ENCODE data around the gene C10orf71. TPM values are rescaled to one million over a fixed set of nuclear protein-coding genes. Genes with fewer than 3 reads are reported as not detected.
A peak's percentile ranks its signal among the peaks of the same experiment; 100 is the strongest.

The C10orf71 gene
- total RNA-seq, 3 donors from 2014 or later, result 0.05 TPM; not detected in 2

DNA sequence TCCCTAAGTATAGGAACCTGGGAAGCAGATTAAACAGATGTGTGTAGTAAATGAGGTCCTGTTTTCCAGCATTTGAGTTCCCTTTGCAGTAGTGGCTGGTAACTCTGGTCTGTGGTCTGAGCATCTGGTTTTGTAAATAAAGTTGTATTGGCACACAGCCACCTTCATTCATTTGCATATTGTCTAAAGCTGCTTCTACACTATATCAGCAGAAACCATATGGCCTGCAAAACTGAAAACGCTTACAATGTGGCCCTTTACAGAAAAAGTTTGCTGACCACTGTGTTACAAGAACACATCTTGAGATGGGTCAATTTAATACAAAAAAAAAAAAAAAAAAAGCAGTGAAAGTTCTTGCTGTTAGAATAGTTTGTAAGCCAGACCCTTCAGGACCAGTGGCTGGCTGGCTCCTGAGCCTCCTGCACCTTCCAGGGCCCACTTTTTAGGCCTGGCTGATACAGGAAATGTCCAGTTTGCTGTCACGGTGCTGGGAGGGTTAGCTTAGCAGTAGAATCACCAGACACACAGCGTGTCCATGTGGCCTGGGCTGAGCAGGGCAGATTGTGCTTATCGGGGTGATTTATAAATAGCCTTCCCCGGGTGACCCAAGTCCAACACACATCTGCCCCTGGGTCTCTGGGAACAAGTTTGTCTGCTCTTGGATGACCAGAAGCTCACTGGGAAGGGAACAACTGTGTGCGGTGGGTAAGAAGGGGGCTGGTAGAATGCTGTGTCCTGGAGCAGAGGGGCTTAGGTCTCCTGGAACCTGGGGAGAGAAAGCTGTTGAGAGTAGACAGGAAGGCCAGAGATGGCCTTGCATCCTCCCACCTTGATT is 1.4 kb downstream of the C10orf71 start:
- H3K4me3 ChIP-seq, result no peak overlapping the region
- DNase-seq (peak in 1 of 3 donors; percentile 22), ATAC-seq (no peak)

GRCh38 chr10:49301302-49301701 is 2.3 kb downstream of the C10orf71 start:
- Histone ChIP-seq H3K36me3 (ENCODE audit: low read depth) (no peaks in the 10 kb centered on the region), H3K4me3 (no peak overlapping the region), H3K9me3 (no peaks in the 10 kb centered on the region), H3K4me1 (ENCODE audit: low read depth) (no peaks in the 10 kb centered on the region)
- no peak for TF ChIP-seq CTCF (IDR thresholded peaks at IDR 0.05)
- intact Hi-C loops (cut with DNase I, micrococcal nuclease), result no loop called here
- no peak for ATAC-seq
- no peak for DNase-seq

More for the DNA sequence above, 1.4 kb downstream of the C10orf71 start:
- no peak for TF ChIP-seq CTCF (IDR thresholded peaks at IDR 0.05)
- Histone ChIP-seq H3K4me1 (ENCODE audit: low read depth) (no peaks in the 10 kb centered on the region), H3K9me3 (no peaks in the 10 kb centered on the region), H3K36me3 (ENCODE audit: low read depth) (no peaks in the 10 kb centered on the region)
- intact Hi-C loops (cut with DNase I, micrococcal nuclease), result no loop called here

DNA sequence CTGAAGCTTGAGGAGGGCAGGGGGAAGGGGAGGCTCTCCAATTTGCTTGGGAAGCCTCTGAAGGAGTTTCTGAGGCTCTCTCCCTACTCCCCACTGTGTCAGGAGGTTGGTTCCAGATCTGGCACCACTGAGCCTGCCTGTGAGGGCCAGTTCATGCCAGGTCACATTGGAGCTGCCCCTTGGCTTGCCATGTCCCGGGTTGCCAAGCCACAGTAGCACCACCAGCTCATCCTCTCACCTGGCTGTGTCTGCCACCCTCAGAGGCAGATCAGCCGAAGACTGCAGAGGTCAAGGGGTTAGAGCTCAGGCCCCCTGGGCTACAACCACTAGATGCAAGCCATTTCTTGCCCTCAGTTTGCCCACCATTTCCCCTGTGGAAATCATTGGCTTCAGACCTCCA is 3.1 kb downstream of the C10orf71 start:
- no peaks in the 10 kb centered on the region for H3K36me3 ChIP-seq (ENCODE audit: low read depth)
- no peaks in the 10 kb centered on the region for H3K4me1 ChIP-seq (ENCODE audit: low read depth)
- H3K9me3 ChIP-seq, result no peaks in the 10 kb centered on the region
- ATAC-seq (no peak), DNase-seq (no peak)
- H3K4me3 ChIP-seq, result no peak overlapping the region
- no peak for TF ChIP-seq CTCF (IDR thresholded peaks at IDR 0.05)
- intact Hi-C loops (cut with DNase I, micrococcal nuclease), result no loop called here

DNA sequence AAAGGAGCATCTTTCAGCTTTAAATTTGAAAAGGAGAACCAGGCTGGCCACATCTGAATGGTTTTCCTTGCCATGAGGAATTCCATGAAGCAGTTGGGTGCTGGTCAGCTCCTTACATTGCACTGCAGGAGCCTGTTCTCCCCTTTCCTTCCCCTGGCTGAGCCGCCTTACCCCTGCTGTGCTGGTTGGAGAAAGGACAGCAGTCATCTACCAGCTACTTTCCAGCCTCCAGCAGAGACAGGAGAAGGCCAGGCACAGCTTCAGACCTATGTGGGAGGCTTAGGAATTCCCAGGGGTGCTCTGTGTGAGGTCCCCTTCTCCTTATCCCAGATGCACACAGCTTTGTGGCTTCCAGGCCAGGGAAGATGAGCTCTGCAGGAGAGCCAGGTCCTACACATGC is 4.7 kb downstream of the C10orf71 start:
- no peaks in the 10 kb centered on the region for H3K9me3 ChIP-seq
- no peaks in the 10 kb centered on the region for H3K36me3 ChIP-seq (ENCODE audit: low read depth)
- no peak overlapping the region for H3K4me3 ChIP-seq
- ATAC-seq (no peak), DNase-seq (no peak)
- intact Hi-C loops (cut with DNase I, micrococcal nuclease), result no loop called here
- no peaks in the 10 kb centered on the region for H3K4me1 ChIP-seq (ENCODE audit: low read depth)
- TF ChIP-seq CTCF (IDR thresholded peaks at IDR 0.05), result no peak

- no peaks in the 10 kb centered on the region for H3K4me1 ChIP-seq (ENCODE audit: low read depth)
- ATAC-seq (no peak), DNase-seq (no peak)
- H3K9me3 ChIP-seq, result no peaks in the 10 kb centered on the region
- H3K4me3 ChIP-seq, result no peak overlapping the region
- H3K36me3 ChIP-seq (ENCODE audit: low read depth), result no peaks in the 10 kb centered on the region
- intact Hi-C loops (cut with DNase I, micrococcal nuclease), result no loop called here
- no peak for TF ChIP-seq CTCF (IDR thresholded peaks at IDR 0.05)
Measured at GRCh38 chr10:49304137-49304536, 5.2 kb downstream of the C10orf71 start.
